Left ventricle myocardium inferior (tissue), 1 donor: ENCODE measurements around the gene DENND1C. TPM values are rescaled to one million over a fixed set of nuclear protein-coding genes. Genes with fewer than 3 reads are reported as not detected.
A peak's percentile ranks its signal among the peaks of the same experiment; 100 is the strongest.

Experiments used
- DNase-seq: peaks from one replicate; pipeline ENCODE4 v3.0.0-alpha.2; 2020
- H3K27ac ChIP-seq: fragments of 200-600 bp; replicated peaks from 2 replicates; pipeline ENCODE4 v1.8.0; 2021
- H3K27me3 ChIP-seq: fragments of 200-600 bp; 2 replicates; pipeline ENCODE4 v1.8.0; 2021; ENCODE audit warnings: low read depth
- H3K36me3 ChIP-seq: fragments of 200-600 bp; 2 replicates; pipeline ENCODE4 v1.8.0; 2021
- H3K4me1 ChIP-seq: fragments of 200-600 bp; 2 replicates; pipeline ENCODE4 v1.8.0; 2021
- H3K4me3 ChIP-seq: fragments of 200-600 bp; 2 replicates; pipeline ENCODE4 v1.8.0; 2021; ENCODE audit warnings: mild to moderate bottlenecking, moderate library complexity
- H3K9me3 ChIP-seq: fragments of 200-600 bp; replicated peaks from 2 replicates; pipeline ENCODE4 v1.8.0; 2021
- CTCF ChIP-seq: fragments of 200-600 bp; IDR thresholded peaks from 2 replicates; pipeline ENCODE4 v1.8.0; 2021; ENCODE audit warnings: antibody characterized with exemption, mild to moderate bottlenecking, borderline replicate concordance
- intact Hi-C: fragments of 100-400 bp; cut with micrococcal nuclease; formaldehyde crosslinking; loops from one replicate; pipeline ENCODE4 v1.11.0; 2022
- total RNA-seq: library from RNA; stranded (reverse); fragmentation: NEBNext Ultra II Directional; extraction: Animal tissue kit (Norgen Biotek cat#: 25700); gene quantifications from one replicate; pipeline ENCODE4 v1.2.1, GENCODE V29; 2021
- donor health status: DM: no; HTN: yes; CAD: no; lungs with severe emphysema.

DENND1C gene
- total RNA-seq, 1 donor from 2014 or later = 1.2 TPM

- peaks cover 17% of the 10 kb centered on the region for H3K4me1 ChIP-seq
- H3K9me3 ChIP-seq = no peaks in the 10 kb centered on the region
- H3K27me3 ChIP-seq = peaks cover 58% of the 10 kb centered on the region
- no peak for DNase-seq
- no peak overlapping the region for H3K27ac ChIP-seq
- no peak overlapping the region for H3K4me3 ChIP-seq
- no peaks in the 10 kb centered on the region for H3K36me3 ChIP-seq
- intact Hi-C loops = no loop called here
- no peak for TF ChIP-seq CTCF
Measured at GRCh38 chr19:6479836-6480398, 1.7 kb downstream of the DENND1C start.

DNA sequence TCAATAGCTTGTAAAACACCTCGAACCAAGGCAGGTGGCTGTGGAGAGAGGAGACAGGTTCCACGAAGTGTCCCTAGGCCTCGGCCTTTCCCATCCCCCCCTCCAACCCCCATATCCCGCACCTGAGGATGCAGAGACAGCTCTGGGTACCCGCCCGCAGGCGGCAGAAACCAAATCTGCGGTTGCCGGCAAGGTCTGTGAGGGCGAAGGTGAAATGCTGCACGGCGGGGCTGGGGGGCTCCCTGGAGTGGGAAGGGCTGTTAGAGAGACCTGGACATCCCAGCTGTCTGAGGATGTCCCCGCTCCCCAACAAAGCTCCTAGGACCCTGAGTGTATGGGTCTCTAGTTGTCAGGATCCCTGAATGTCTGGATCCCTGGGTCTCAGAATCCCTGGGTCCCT, 2.8 kb downstream of the DENND1C start:
- Histone ChIP-seq H3K9me3 (no peaks in the 10 kb centered on the region), H3K36me3 (no peaks in the 10 kb centered on the region), H3K4me1 (peaks cover 17% of the 10 kb centered on the region), H3K27ac (no peak overlapping the region), H3K27me3 (peaks cover 69% of the 10 kb centered on the region), H3K4me3 (no peak overlapping the region)
- no peak for DNase-seq
- intact Hi-C loops = no loop called here
- TF ChIP-seq CTCF = no peak

DNA sequence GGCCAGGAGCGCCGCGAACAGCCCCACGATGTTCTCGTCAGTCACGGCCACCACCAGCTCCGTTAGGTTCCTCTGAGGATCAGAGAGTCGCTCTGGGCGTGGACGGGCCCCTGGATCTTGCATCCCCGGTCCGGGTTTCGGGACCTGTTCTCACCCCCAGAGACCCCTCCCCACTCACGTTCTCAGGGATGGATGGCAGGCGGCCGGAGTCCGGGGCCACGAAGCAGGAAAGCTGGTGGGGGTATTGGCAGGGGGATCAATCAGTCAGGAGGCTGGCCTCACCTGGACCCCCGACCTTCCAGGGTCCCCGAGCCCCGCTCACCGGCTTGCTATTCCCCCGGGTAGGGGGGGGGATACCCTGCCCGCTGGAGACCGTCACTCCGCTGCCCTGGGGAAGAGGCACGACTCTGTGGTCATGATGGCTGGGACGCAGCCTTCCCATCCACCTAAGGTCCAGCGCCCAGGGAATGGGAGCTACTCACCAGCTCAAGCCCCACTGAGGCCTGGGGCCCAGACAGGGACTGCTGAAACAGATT, 4.6 kb downstream of the DENND1C start:
- no peak for DNase-seq
- TF ChIP-seq CTCF = no peak
- intact Hi-C loops = no loop called here
- Histone ChIP-seq H3K27ac (no peak overlapping the region), H3K27me3 (peaks cover 81% of the 10 kb centered on the region), H3K9me3 (no peaks in the 10 kb centered on the region), H3K36me3 (no peaks in the 10 kb centered on the region), H3K4me1 (peaks cover 17% of the 10 kb centered on the region), H3K4me3 (peak overlapping the region; percentile 48)

- DNase-seq = peak; percentile 33
- H3K4me3 ChIP-seq = peak overlapping the region; percentile 48
- H3K4me1 ChIP-seq = peaks cover 17% of the 10 kb centered on the region
- H3K27me3 ChIP-seq = peaks cover 88% of the 10 kb centered on the region
- H3K36me3 ChIP-seq = no peaks in the 10 kb centered on the region
- TF ChIP-seq CTCF = no peak
- no peak overlapping the region for H3K27ac ChIP-seq
- intact Hi-C loops = no loop called here
- no peaks in the 10 kb centered on the region for H3K9me3 ChIP-seq
Measured at GRCh38 chr19:6476155-6476895, 5.3 kb downstream of the DENND1C start.

- Histone ChIP-seq H3K4me3 (peak overlapping the region; percentile 48), H3K27me3 (peaks cover 91% of the 10 kb centered on the region), H3K9me3 (no peaks in the 10 kb centered on the region), H3K27ac (no peak overlapping the region), H3K36me3 (no peaks in the 10 kb centered on the region), H3K4me1 (peaks cover 17% of the 10 kb centered on the region)
- intact Hi-C loops = no loop called here
- DNase-seq = no peak
- TF ChIP-seq CTCF = no peak
Measured at GRCh38 chr19:6475321-6476108, 6.1 kb downstream of the DENND1C start.
